HG03565 (cell line): ENCODE measurements around the gene FAM43A.

Experiments
- ATAC-seq: cut with Tn5 transposase; IDR thresholded peaks from one replicate; pipeline ENCODE4 v1.9.1; 2021; ENCODE audit warnings: mild to moderate bottlenecking, moderate library complexity; ENCODE audit not compliant: unreplicated experiment

Gene FAM43A

DNA sequence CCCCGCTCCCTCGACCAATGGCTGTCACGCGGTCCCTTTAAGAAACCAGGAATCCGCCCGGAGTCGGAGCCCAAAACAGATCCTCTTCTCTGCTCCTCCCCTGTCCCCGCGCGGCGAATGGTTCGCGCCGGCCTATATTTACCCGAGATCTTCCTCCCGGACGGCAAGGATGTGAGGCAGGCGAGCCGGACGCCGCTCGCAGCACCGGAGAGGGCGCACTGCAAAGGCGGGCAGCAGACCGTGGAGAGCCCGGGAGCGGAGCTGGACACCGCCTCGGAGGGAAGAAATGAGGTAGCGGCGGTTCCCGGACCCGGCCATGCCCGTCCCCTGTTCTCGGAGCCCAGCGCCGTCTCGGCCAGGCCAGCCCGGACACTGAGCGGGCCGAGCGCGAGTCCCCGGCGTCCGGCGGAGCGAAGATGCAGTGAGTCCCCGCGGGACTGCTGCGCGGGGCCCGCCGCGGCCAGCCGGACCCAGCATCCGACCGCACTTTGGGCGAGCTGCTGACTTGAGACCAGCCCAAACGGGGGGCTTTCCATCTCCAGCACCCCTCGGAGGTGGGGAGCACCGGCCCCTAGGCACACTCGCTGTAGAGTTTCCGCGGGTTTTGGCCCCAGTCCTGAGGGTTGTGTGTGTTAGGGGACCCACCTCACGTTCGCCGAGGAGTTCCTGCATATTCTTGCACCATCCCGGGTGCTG is at the start of gene FAM43A:
Gene FAM43A, plus strand, starts transcription at position 166 of the 696 bp plus-strand sequence. CDS start 944 bp downstream, outside the sequence.
- ATAC-seq = no peak

DNA sequence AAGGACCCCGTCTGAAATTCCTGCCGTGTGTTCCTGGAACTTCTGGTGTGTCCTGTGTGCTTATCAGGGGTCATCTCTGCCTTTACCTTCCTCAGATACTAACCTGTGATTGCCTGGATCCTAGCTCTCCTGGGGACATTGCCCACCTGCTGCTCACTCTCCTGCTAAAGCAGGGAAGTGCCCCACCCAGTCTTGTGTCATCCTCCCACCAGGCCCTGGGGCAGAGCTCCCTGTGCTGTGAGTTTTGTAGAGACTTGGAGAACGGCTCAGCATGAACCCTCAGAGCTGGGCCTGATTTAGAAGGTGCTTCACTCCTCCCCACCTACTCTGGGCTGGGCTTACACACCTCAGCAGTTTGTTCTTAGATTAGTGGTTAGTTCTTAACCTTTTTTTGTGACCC is 48.6 kb upstream of the FAM43A start:
- no peak for ATAC-seq

- ATAC-seq = no peak
Observed at GRCh38 chr3:194637541-194638400, 47.9 kb upstream of the FAM43A start.

DNA sequence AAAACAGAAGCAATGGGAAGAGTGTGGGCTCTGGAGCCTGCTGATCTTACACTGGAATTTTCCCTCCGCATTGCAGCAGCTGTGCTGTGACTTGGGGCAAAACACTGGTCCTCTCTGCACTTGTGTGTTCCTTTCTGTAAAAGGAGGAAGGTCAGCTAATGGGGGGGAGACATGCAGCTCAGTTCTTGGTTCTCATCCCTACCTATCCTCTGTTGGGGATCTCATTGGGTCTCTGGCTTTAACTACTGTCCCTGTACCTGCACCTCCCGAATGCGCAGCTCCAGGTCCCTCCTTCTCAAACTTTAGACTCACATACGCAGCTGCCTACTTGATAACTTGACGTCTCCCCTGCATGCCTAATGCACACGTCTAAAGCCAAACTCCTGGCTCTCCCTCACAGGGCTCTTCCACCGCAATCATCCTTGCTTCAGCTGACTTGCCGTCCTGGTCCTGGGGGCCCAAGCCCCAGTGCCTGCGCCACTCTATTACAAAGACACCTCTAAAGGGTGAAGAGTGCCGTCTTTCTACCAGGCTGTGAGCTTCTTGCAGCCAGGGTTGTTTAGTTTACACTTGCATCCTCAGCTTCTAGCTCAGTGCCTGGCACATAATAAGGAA is 46.6 kb upstream of the FAM43A start:
- no peak for ATAC-seq

DNA sequence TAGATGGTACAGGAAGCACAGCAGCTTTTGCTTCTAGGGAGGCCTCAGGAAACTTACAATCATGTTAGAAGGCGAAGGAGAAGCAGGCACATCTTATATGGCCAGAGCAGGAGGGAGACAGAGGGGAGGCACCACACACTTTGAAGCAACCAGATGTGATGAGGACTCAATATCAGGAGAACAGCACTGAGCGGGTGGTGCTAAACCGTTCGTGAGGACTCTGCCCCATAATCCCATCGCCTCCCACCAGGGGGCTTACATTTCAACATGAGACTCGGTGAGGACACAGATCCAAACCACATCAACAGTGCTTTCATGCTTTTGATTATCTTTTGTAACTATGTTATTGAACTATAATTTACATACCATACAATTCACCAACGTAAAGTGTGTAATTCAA is 44.9 kb upstream of the FAM43A start:
- no peak for ATAC-seq

GRCh38 chr3:194642769-194643168 is 42.9 kb upstream of the FAM43A start:
- ATAC-seq = no peak

GRCh38 chr3:194647747-194648146 is 37.9 kb upstream of the FAM43A start:
- ATAC-seq = no peak

GRCh38 chr3:194654443-194654842 is 31.2 kb upstream of the FAM43A start:
- ATAC-seq = peak; percentile 81

- ATAC-seq = no peak
Observed at GRCh38 chr3:194657439-194657838, 28.2 kb upstream of the FAM43A start.

DNA sequence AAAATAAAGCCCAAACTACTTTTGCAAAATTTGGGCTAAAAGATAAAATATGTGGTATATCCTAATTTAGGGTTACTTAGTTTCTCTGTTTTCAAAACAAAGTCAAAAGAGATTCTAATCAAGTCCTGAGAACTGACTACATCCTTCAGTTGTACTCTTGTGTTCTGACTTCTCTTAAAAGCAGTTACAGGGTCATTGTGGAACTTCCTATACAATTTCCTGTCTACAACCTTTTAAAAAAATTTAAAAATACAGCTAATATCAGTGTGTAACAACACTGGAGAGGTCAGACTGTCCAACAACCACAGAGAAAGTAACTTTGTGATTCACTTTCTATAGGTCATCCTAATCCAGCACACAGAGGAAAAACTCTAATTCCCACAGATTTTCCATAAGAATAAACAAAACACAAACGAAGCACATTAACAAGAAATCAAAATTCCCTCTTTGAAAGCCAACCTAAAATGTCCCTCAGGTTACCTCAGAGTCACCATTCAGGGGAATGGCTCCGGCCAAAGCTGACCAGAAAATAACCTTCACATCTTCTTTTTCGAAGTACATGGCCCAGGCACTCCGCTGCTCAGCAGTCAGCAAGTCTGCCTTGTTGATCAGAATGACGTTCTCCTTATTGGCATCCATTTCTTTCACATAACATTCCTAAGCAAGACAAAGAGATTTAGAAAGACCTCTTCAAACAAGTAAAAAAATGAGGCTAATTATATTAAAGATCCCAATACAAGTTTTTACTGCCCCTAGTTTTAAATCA is 27.0 kb upstream of the FAM43A start:
- no peak for ATAC-seq

GRCh38 chr3:194659778-194660177 is 25.9 kb upstream of the FAM43A start:
- no peak for ATAC-seq

- ATAC-seq = no peak
Observed at GRCh38 chr3:194661374-194661773, 24.3 kb upstream of the FAM43A start.

DNA sequence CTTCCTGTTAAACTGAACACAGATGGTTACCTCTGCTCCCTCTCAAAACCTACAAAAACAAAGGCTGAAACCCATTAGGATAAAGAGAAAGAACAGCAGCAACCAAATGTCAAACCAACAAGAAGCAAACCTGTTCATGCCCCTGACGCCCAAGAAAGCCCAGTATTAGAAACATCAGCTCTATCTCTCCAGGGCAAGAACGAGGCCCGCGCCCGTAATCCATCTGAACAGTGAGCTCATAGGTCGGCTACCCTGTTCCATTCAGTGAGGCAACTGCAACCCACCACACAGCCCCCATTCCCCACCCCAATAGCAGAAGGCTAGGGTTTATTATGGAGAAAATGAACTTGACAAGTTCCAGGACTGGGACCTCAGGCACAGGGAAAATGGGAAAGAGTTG is 23.7 kb upstream of the FAM43A start:
- ATAC-seq = no peak

DNA sequence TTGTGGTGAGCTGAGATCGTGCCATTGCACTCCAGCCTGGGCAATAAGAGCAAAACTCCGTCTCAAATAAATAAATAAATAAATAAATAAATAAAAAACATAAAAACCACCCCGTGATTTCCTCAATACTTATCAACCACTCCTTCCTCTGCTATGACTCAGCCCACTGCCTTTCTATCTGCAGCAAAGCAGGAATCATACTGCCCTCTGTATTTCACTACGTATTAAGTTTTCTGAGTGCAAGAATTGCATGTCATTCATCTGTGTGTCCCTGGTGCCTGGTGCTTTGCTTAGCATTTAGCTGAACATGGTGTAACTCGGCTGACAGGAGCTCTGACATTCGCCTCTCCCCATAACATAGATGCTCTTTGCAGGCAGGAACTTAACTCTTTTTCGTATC is 20.8 kb upstream of the FAM43A start:
- no peak for ATAC-seq

DNA sequence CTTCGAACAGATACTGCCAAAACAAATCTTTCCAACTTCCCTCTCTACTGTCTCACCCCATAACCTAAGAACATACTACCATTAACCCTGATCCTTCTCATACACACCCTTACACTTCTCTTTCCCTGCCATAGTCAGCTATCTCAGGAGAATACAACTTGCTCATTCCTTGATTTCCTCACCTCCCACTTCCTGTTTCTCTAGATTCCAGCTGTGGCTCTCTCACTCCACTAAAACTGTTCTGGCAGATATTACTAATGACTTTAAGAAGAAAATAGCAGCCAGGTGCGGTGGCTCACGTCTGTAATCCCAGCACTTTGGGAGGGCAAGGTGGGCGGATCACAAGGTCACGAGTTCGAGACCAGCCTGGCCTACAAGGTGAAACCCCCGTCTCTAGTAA is 18.3 kb upstream of the FAM43A start:
- ATAC-seq = no peak

GRCh38 chr3:194671511-194671899 is 14.2 kb upstream of the FAM43A start:
- ATAC-seq = no peak

- ATAC-seq = peak; percentile 72
Observed at GRCh38 chr3:194671900-194672808, 13.5 kb upstream of the FAM43A start, which contains the start of gene LSG1. Gene LSG1, minus strand, starts transcription at chr3:194672191. Its CDS starts 29 bp downstream, at chr3:194672162.

DNA sequence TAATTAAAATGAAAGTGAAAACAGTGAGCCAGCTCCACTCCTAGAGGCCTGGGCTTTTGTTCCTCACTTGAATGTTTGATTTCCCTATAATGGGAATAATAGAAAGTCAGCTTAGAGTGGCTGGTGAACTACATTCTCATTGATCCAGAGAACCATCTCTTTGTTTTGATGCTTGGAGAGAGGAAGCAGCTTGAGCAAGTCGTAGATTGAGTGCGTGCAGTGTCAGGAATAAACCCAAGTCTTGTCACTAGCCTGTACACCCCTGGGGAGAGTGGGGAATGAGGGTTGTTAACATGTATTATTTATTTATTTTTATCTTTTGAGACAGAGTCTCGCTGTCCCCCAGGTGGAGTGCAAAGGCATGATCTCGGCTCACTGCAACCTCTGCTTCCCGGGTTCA is 12.8 kb upstream of the FAM43A start:
- no peak for ATAC-seq

GRCh38 chr3:194673761-194674160 is 11.9 kb upstream of the FAM43A start:
- no peak for ATAC-seq

DNA sequence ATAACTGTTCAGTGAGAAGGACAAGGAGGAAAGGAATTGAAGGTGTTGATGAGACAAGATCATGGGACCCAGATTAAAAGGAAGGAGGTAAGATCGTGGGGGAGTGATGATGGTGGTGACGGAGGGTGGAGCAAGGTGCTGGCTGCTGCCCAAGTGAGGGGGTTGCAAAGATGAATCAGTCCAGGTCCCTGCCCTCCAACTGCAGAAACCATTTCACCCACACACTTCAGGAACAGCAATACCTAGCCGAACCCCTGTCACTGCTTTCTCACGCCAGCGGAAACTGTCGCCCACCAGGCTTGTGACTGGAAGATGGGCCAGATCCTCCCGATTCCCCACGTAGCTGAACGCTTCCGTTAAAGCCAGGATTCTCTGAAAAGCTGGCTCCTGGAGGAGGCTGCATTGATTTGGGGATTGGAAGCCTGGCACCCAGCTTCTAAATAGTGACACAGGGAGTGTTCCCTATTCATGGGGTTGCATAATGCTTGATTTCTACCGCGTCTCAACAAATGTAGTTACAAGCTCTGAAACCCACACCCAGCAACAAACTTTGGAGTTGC is 10.5 kb upstream of the FAM43A start:
- ATAC-seq = no peak
